Measurements from ENCODE around the gene PDE4D.

DNA sequence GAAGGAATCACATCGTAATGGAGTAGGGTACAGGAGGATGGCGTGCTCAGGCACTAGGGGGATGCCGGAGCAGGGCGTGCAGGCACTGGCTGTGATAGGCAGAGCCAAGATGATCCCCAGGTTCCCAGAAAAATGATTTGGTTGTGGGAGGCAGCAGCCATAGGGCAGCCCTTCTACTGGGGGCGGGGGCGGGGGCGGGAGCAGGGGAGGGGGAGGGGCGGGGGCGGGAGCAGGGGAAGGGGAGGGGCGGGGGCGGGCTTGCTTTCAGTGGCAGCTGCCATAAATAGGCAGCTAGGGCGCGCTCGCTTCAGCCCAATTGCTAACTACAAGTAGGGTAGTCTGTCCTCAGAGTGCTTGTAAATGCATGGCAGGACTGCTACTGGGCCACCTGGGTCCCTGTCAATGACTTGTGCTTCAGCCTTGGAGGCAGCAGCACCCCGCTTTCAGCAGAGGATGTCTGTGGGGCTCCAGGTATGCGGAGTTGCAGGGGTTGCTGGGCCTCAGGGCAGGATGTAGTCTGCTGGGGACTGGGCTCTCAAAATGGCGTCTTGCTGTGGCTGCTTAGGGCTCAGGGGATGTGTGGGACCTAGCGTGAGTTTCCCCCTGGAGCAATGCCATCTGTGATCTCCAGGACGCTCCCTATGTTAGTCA, 956.4 kb downstream of the PDE4D start:
- TF ChIP-seq, protein P1, sequence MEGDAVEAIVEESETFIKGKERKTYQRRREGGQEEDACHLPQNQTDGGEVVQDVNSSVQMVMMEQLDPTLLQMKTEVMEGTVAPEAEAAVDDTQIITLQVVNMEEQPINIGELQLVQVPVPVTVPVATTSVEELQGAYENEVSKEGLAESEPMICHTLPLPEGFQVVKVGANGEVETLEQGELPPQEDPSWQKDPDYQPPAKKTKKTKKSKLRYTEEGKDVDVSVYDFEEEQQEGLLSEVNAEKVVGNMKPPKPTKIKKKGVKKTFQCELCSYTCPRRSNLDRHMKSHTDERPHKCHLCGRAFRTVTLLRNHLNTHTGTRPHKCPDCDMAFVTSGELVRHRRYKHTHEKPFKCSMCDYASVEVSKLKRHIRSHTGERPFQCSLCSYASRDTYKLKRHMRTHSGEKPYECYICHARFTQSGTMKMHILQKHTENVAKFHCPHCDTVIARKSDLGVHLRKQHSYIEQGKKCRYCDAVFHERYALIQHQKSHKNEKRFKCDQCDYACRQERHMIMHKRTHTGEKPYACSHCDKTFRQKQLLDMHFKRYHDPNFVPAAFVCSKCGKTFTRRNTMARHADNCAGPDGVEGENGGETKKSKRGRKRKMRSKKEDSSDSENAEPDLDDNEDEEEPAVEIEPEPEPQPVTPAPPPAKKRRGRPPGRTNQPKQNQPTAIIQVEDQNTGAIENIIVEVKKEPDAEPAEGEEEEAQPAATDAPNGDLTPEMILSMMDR (IDR thresholded peaks at IDR 0.05), result no peak
- no peak for TF ChIP-seq POLR2A (IDR thresholded peaks at IDR 0.05)
